GM12878 (cell line): ENCODE data around the gene DENND1A. TPM values are rescaled to one million over a fixed set of nuclear protein-coding genes. Genes with fewer than 3 reads are reported as not detected.

Experiments
- ATAC-seq: fragments of 200-7000 bp; cut with Tn5 transposase; 3 replicates; pipeline ENCODE4 v1.9.1; 2020; ENCODE audit warnings: mild to moderate bottlenecking, moderate library complexity
- BruUV-seq: library from RNA; stranded (reverse); fragments of 400-500 nt; replicated peaks from 2 replicates; lab custom pipeline; 2021; lab: Mats Ljungman, UMichigan
- CTCF ChIA-PET: fragments of 300-600 bp; sonication (Branson Sonifier 250); formaldehyde crosslinking; extraction: SDS; loops from one replicate; lab custom pipeline; 2021; ENCODE audit warnings: inconsistent platforms; lab: Yijun Ruan, JAX
- POLR2A ChIA-PET: fragments of 350-600 bp; formaldehyde crosslinking; extraction: SDS; loops from one replicate; lab custom pipeline; 2021; ENCODE audit warnings: inconsistent platforms; lab: Charles Lee
- RAD21 ChIA-PET: fragments of 300-600 bp; sonication (Branson Sonifier 250); formaldehyde crosslinking; loops from one replicate; lab custom pipeline; 2023; ENCODE audit warnings: antibody characterized with exemption; ENCODE audit not compliant: unreplicated experiment; lab: Charles Lee
- SMC1A ChIA-PET: fragments of 300-600 bp; sonication (Branson Sonifier 250); formaldehyde crosslinking; loops from one replicate; lab custom pipeline; 2023; ENCODE audit not compliant: unreplicated experiment, uncharacterized antibody; lab: Charles Lee
- DNase-seq: peaks from one replicate; pipeline ENCODE4 v3.0.0-alpha.2; 2011; ENCODE audit warnings: low read depth, low spot score
- FAIRE-seq: peaks from 3 replicates; lab custom pipeline; 2011; peaks lifted over from hg19 to GRCh38; lab: Jason Lieb, UNC
- H2AFZ ChIP-seq: 2 replicates; pipeline ENCODE4 v1.6.0; 2011; ENCODE audit warnings: low read depth, low read length, control low read depth; ENCODE audit not compliant: control insufficient read depth
- H3K27ac ChIP-seq: 2 replicates; pipeline ENCODE4 v1.5.1; 2011; ENCODE audit warnings: control low read depth; ENCODE audit not compliant: control insufficient read depth, insufficient read depth
- H3K27me3 ChIP-seq, 2 experiments: replicated peaks in 1 of 2; 2 replicates each; pipeline versions ENCODE4 v1.6.0 to v1.6.1; 2011; ENCODE audit warnings: low read length in 1 of 2; ENCODE audit not compliant: control insufficient read depth in 2 of 2, insufficient read depth in 2 of 2
- H3K36me3 ChIP-seq, 2 experiments: 2 replicates each; pipeline ENCODE4 v1.5.1; 2011; ENCODE audit warnings: low read length in 1 of 2; ENCODE audit not compliant: control insufficient read depth in 2 of 2, insufficient read depth in 2 of 2
- H3K4me1 ChIP-seq: 2 replicates; pipeline ENCODE4 v1.6.1; 2011; ENCODE audit warnings: mild to moderate bottlenecking, low read length, moderate library complexity, mixed read lengths; ENCODE audit not compliant: control insufficient read depth, insufficient read depth
- H3K4me2 ChIP-seq: 2 replicates; pipeline ENCODE4 v1.6.0; 2011; ENCODE audit warnings: control low read depth; ENCODE audit not compliant: control insufficient read depth, insufficient read depth
- H3K4me3 ChIP-seq: fragments of 200-600 bp; sonication (generic); 2 replicates; pipeline ENCODE4 v1.5.1; 2016
- H3K79me2 ChIP-seq: 2 replicates; pipeline ENCODE4 v1.6.0; 2011; ENCODE audit warnings: low read length; ENCODE audit not compliant: control insufficient read depth, insufficient read depth
- H3K9ac ChIP-seq: 2 replicates; pipeline ENCODE4 v1.8.0; 2011; ENCODE audit warnings: low read length, control low read depth, mixed read lengths; ENCODE audit not compliant: control insufficient read depth, insufficient read depth
- H3K9me3 ChIP-seq: replicated peaks from 3 replicates; pipeline ENCODE4 v1.5.1; 2011; ENCODE audit warnings: mild to moderate bottlenecking, low read length; ENCODE audit not compliant: control insufficient read depth, insufficient read depth
- H4K20me1 ChIP-seq: 2 replicates; pipeline ENCODE4 v1.6.0; 2011; ENCODE audit not compliant: control insufficient read depth, insufficient read depth
- BMI1 ChIP-seq: fragments of 450-650 bp; IDR thresholded peaks from 2 replicates; pipeline ENCODE4 v1.6.1; 2016; ENCODE audit warnings: mild to moderate bottlenecking, moderate library complexity, borderline replicate concordance
- E2F8 ChIP-seq: fragments of 450-650 bp; IDR thresholded peaks from 2 replicates; pipeline ENCODE4 v1.6.1; 2018; ENCODE audit warnings: mild to moderate bottlenecking, low read depth, moderate library complexity; ENCODE audit not compliant: partially characterized antibody
- JUND ChIP-seq: IDR thresholded peaks from 2 replicates; pipeline ENCODE4 v1.6.1; 2012; ENCODE audit warnings: low read depth, mild to moderate bottlenecking, low read length, improper control_type of control experiment, moderate library complexity
- RBBP5 ChIP-seq: fragments of 200-600 bp; sonication (generic); conservative IDR thresholded peaks from 2 replicates; pipeline ENCODE4 v1.6.1; 2016
- SKIL ChIP-seq: fragments of 450-650 bp; IDR thresholded peaks from 2 replicates; pipeline ENCODE4 v1.6.1; 2017; ENCODE audit warnings: mild to moderate bottlenecking, low read depth, inconsistent platforms; ENCODE audit not compliant: poor library complexity, severe bottlenecking
- SP1 ChIP-seq: IDR thresholded peaks from one replicate; pipeline ENCODE4 v1.6.1; 2011; ENCODE audit warnings: low read depth, low read length
- TAF1 ChIP-seq: IDR thresholded peaks from 2 replicates; pipeline ENCODE4 v1.6.1; 2011; ENCODE audit warnings: mild to moderate bottlenecking, low read depth, low read length, borderline replicate concordance
- USF1 ChIP-seq: IDR thresholded peaks from 2 replicates; pipeline ENCODE4 v1.6.1; 2011; ENCODE audit warnings: borderline replicate concordance, low read depth, mild to moderate bottlenecking, moderate library complexity, mixed read lengths, low read length; ENCODE audit not compliant: insufficient read depth; ENCODE audit errors: extremely low read length
- ZNF622 ChIP-seq: fragments of 450-650 bp; IDR thresholded peaks from 2 replicates; pipeline ENCODE4 v1.6.1; 2017; ENCODE audit warnings: mild to moderate bottlenecking, inconsistent platforms
- WGBS: methylation state at CpG from one replicate; pipeline ENCODE4 v1.1.6; 2016; ENCODE audit warnings: low lambda C conversion rate; ENCODE audit not compliant: insufficient replicate concordance, insufficient coverage; ENCODE audit errors: missing lambda C conversion rate; 5-methylcytosine and 5-hydroxymethylcytosine counted together
- in situ Hi-C: fragments of 300-500 bp; cut with MboI; formaldehyde crosslinking; loops from 9 replicates; pipeline ENCODE4 v1.14.3; 2018; ENCODE audit warnings: mixed read lengths
- intact Hi-C: fragments of 100-400 bp; cut with micrococcal nuclease; formaldehyde crosslinking; loops from one replicate; pipeline ENCODE4 v1.14.2; 2022; ENCODE audit not compliant: unreplicated experiment
- polyA plus RNA-seq, 11 experiments: library from polyadenylated mRNA; depleted of rRNA in 4 of 11; unstranded in 6 of 11; stranded (reverse) in 5 of 11; fragments of >200 nt; fragmentation: Nextera tagmentation in 4 of 11; fragmentation: Illumina TruSeq in 1 of 11; extraction: Ambion mirVana in 4 of 11; extraction: Trizol in 1 of 11; gene quantifications; 1 replicate in 1 of 11; 2 replicates in 10 of 11; pipeline versions ENCODE4 v1.2.1 to v1.2.3, GENCODE V29; 2011 to 2016; ENCODE audit warnings: inconsistent platforms in 2 of 11, missing spikeins in 2 of 11, low read depth in 1 of 11
- total RNA-seq, 4 experiments: library from RNA; depleted of rRNA in 3 of 4; stranded (reverse); fragments of >200 nt in 3 of 4; fragmentation: Illumina TruSeq in 1 of 4; extraction: Trizol in 1 of 4; gene quantifications; 2 replicates each; pipeline versions ENCODE4 v1.2.1 to v1.2.3, GENCODE V29; 2013 to 2021
- TF ChIP-seq, protein P1 (sequence below): fragments of 450-650 bp; IDR thresholded peaks from 2 replicates; pipeline ENCODE4 v1.6.1; 2018; ENCODE audit warnings: borderline replicate concordance, mild to moderate bottlenecking; ENCODE audit not compliant: partially characterized antibody
- TF ChIP-seq, protein P2 (sequence below): fragments of 450-650 bp; IDR thresholded peaks from 2 replicates; pipeline ENCODE4 v1.6.1; 2014; ENCODE audit warnings: mild to moderate bottlenecking

DENND1A gene
- total and polyA plus RNA-seq, 10 of the 15 experiments (the other 5 are each of a cell fraction or from before 2014, with no cell fraction given), result 14.1 to 48.6 (median 35.2) TPM

GRCh38 chr9:123656565-123656964 is 273.4 kb downstream of the DENND1A start (continued):
- TF ChIP-seq USF1, result no peak
- TF ChIP-seq, all 136 proteins: peak for 0

- H3K27ac ChIP-seq, result no peak overlapping the region
- H3K9me3 ChIP-seq, result peaks cover 1% of the 10 kb centered on the region; the same call in 1 of the 3 replicates
- BruUV-seq, result no TSS peak
- no peaks in the 10 kb centered on the region for H4K20me1 ChIP-seq
- in situ Hi-C loops, result no loop called here
- no peak overlapping the region for H3K4me3 ChIP-seq
- H2AFZ ChIP-seq, result no peak overlapping the region
- no peak overlapping the region for H3K4me2 ChIP-seq
- no peaks in the 10 kb centered on the region for H3K27me3 ChIP-seq
- H3K4me1 ChIP-seq, result no peaks in the 10 kb centered on the region
- ChIA-PET RAD21 (interaction anchor here (1.1 kb wide), 1 partner anchor 18 kb away, joined by 3 read pairs; no protein-coding TSS in a partner anchor), CTCF (no interaction called here), POLR2A (no interaction called here), SMC1A (interaction anchor here (0.6 to 1.1 kb wide), 4 partner anchors 23 to 215 kb away, joined by 3 to 4 read pairs (median 3); no protein-coding TSS in a partner anchor)
- FAIRE-seq (no peak), ATAC-seq (no peak), DNase-seq (no peak)
- no peak overlapping the region for H3K9ac ChIP-seq
- peaks cover 0 to 2% of the 10 kb centered on the region in 2 experiments; a peak in 3 of 4 replicates for H3K36me3 ChIP-seq
- intact Hi-C loops, result no loop called here
- 98% methylated on average over 6 of the region's 9 CpGs for WGBS
- H3K79me2 ChIP-seq, result no peaks in the 10 kb centered on the region
- TF ChIP-seq, protein P1, sequence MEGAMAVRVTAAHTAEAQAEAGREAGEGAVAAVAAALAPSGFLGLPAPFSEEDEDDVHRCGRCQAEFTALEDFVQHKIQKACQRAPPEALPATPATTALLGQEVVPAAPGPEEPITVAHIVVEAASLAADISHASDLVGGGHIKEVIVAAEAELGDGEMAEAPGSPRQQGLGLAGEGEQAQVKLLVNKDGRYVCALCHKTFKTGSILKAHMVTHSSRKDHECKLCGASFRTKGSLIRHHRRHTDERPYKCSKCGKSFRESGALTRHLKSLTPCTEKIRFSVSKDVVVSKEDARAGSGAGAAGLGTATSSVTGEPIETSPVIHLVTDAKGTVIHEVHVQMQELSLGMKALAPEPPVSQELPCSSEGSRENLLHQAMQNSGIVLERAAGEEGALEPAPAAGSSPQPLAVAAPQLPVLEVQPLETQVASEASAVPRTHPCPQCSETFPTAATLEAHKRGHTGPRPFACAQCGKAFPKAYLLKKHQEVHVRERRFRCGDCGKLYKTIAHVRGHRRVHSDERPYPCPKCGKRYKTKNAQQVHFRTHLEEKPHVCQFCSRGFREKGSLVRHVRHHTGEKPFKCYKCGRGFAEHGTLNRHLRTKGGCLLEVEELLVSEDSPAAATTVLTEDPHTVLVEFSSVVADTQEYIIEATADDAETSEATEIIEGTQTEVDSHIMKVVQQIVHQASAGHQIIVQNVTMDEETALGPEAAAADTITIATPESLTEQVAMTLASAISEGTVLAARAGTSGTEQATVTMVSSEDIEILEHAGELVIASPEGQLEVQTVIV, result no peak
- no peak for TF ChIP-seq JUND
- no peak for TF ChIP-seq ZNF622
- TF ChIP-seq E2F8, result no peak
- no peak for TF ChIP-seq RBBP5
- no peak for TF ChIP-seq TAF1
- TF ChIP-seq BMI1, result no peak
- no peak for TF ChIP-seq SKIL
- no peak for TF ChIP-seq SP1
- TF ChIP-seq, protein P2, sequence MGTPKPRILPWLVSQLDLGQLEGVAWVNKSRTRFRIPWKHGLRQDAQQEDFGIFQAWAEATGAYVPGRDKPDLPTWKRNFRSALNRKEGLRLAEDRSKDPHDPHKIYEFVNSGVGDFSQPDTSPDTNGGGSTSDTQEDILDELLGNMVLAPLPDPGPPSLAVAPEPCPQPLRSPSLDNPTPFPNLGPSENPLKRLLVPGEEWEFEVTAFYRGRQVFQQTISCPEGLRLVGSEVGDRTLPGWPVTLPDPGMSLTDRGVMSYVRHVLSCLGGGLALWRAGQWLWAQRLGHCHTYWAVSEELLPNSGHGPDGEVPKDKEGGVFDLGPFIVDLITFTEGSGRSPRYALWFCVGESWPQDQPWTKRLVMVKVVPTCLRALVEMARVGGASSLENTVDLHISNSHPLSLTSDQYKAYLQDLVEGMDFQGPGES, result no peak
Observed at GRCh38 chr9:123655681-123656423, 274.1 kb downstream of the DENND1A start.
